Amniotic stem cell (primary cell): ENCODE results near the gene PIP5K1B.

Experiments used
- DNase-seq: peaks from one replicate; lab custom pipeline; 2025; lab: John Stamatoyannopoulos, UW

Gene PIP5K1B

GRCh38 chr9:68775003-68775730, 70.1 kb downstream of the PIP5K1B start:
- no peak for DNase-seq

GRCh38 chr9:68777070-68777763, 72.2 kb downstream of the PIP5K1B start:
- DNase-seq = no peak

GRCh38 chr9:68778635-68779034, 73.6 kb downstream of the PIP5K1B start:
- no peak for DNase-seq

GRCh38 chr9:68779558-68780379, 74.7 kb downstream of the PIP5K1B start:
- DNase-seq = peak; percentile 84

- no peak for DNase-seq
Measured at GRCh38 chr9:68780380-68780712, 75.3 kb downstream of the PIP5K1B start.

- no peak for DNase-seq
Measured at GRCh38 chr9:68780720-68781119, 75.7 kb downstream of the PIP5K1B start.

GRCh38 chr9:68781928-68782327, 76.9 kb downstream of the PIP5K1B start:
- no peak for DNase-seq

- no peak for DNase-seq
Measured at GRCh38 chr9:68782546-68782945, 77.5 kb downstream of the PIP5K1B start.

- DNase-seq = no peak
Measured at GRCh38 chr9:68785965-68786364, 80.9 kb downstream of the PIP5K1B start.

- DNase-seq = no peak
Measured at GRCh38 chr9:68791169-68791568, 86.1 kb downstream of the PIP5K1B start.

GRCh38 chr9:68793605-68794343, 88.7 kb downstream of the PIP5K1B start:
- DNase-seq = no peak

- DNase-seq = no peak
Measured at GRCh38 chr9:68794898-68795297, 89.9 kb downstream of the PIP5K1B start.

GRCh38 chr9:68795411-68795810, 90.4 kb downstream of the PIP5K1B start:
- DNase-seq = no peak

- no peak for DNase-seq
Measured at GRCh38 chr9:68797116-68797515, 92.1 kb downstream of the PIP5K1B start.

GRCh38 chr9:68798423-68798822, 93.4 kb downstream of the PIP5K1B start:
- DNase-seq = no peak

GRCh38 chr9:68800836-68801235, 95.8 kb downstream of the PIP5K1B start:
- DNase-seq = no peak

- DNase-seq = no peak
Measured at GRCh38 chr9:68802525-68803015, 97.5 kb downstream of the PIP5K1B start.

- no peak for DNase-seq
Measured at GRCh38 chr9:68804911-68805889, 100.2 kb downstream of the PIP5K1B start.

- DNase-seq = no peak
Measured at GRCh38 chr9:68805890-68806517, 101.0 kb downstream of the PIP5K1B start.

GRCh38 chr9:68808338-68808890, 103.4 kb downstream of the PIP5K1B start:
- no peak for DNase-seq
